ENCODE results near the gene LCAT. TPM values are rescaled to one million over a fixed set of nuclear protein-coding genes. Genes with fewer than 3 reads are reported as not detected.

The LCAT gene
- total and polyA plus RNA-seq, 9 of the 15 experiments (the other 6 are each of a cell fraction or from before 2014, with no cell fraction given), result 0.46 to 21.0 (median 5.0) TPM

DNA sequence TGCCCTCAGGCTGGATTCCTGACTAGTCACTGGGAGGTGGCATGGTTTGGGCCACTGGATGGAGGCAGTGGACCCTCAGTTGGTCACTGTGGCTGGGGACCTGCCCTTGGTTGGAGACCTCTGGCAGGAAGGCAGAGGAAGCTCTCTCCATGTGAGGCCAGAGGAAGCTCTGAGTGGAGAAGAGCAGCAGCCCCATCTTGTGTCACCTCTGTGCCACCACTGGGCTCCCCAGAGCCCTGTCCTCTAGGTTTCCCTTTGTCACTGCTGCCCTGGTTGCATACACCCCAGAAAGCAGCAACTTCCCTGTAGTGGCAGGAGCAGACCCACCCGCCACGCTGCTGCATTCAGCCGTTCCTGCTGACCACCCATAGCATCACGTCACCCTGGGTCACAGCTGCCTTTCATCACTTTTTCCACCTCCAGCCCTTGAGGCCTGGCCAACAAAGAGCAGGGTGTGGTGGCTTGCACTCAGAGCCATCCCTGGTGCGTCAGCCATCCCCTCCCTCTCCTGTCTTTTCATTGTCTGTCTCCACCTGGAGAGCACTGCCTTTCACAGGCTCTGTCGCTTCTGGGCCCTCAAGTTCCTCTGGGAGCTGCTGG is 24.2 kb downstream of the LCAT start (continued):
- no peak for TF ChIP-seq ARID3A (IDR thresholded peaks at IDR 0.05; ENCODE audit: borderline replicate concordance, low read depth, low read length)
- no peak for TF ChIP-seq ZNF77 (CRISPR knock-in tag; IDR thresholded peaks at IDR 0.05)
- TF ChIP-seq ZNF124 (CRISPR knock-in tag; IDR thresholded peaks at IDR 0.05), result no peak

- Histone ChIP-seq H3K27ac (ENCODE audit: extremely low read depth, low read depth, low read length) (peak overlapping the region; percentile 56; the same call in 2 of the 3 replicates), H3K79me2 (ENCODE audit: control insufficient read depth, insufficient read depth, low read length) (no peaks in the 10 kb centered on the region), H3K27me3 (ENCODE audit: control insufficient read depth in 2 of 2, insufficient read depth in 2 of 2, low read length in 2 of 2) (no peaks in the 10 kb centered on the region), H4K20me1 (replicated peaks; ENCODE audit: control insufficient read depth, insufficient read depth, low read length) (peaks cover 24% of the 10 kb centered on the region), H3K4me3 (no peak overlapping the region), H3K36me3 (ENCODE audit: control insufficient read depth, insufficient read depth, low read length) (no peaks in the 10 kb centered on the region), H3K9me1 (ENCODE audit: control insufficient read depth, insufficient read depth, low read length) (peaks cover 7% of the 10 kb centered on the region), H3K4me1 (replicated peaks in 1 of 2; ENCODE audit: control insufficient read depth in 2 of 2, insufficient read depth in 2 of 2, low read length in 2 of 2) (peaks cover 18 to 29% of the 10 kb centered on the region in 2 experiments), H2AFZ (ENCODE audit: low read depth, low read length) (no peak overlapping the region; the same call in 1 of the 2 replicates), H3K9ac (ENCODE audit: insufficient read depth in 1 of 2, low read depth in 2 of 2, low read length in 2 of 2) (peak overlapping the region in 1 of 2 experiments; percentile 23; a peak in 1 of 4 replicates), H3K9me3 (replicated peaks; ENCODE audit: control insufficient read depth, insufficient read depth, low read depth, low read length) (no peaks in the 10 kb centered on the region), H3K4me2 (ENCODE audit: insufficient read depth, low read length) (peak overlapping the region; percentile 3; the same call in 1 of the 2 replicates)
- ChIA-PET CTCF (ENCODE audit: low intra/inter-chr PET ratio) (interaction anchor here (0.5 to 0.7 kb wide), 2 partner anchors 34 to 101 kb away, joined by 4 to 5 read pairs; no protein-coding TSS in a partner anchor), POLR2A (interaction anchor here (0.6 to 1.0 kb wide), 4 partner anchors 14 to 73 kb away, joined by 3 to 8 read pairs (median 4); no protein-coding TSS in a partner anchor)
- ATAC-seq, result peak; percentile 77
- peak; percentile 92 for FAIRE-seq
- intact Hi-C loops (cut with micrococcal nuclease), result no loop called here
- no TSS peak for BruUV-seq (replicated peaks)
- in situ Hi-C loops (cut with MboI), result no loop called here
- DNase-seq (ENCODE audit: extremely low read depth in 1 of 4, low spot score in 3 of 4), result peak; percentile 66 to 75 (median 71)
- WGBS (ENCODE audit: insufficient coverage, low coverage, missing lambda C conversion rate), result 30% methylated on average over 4 of the region's 4 CpGs
- 0 out of 2 replicates have a peak, but pooled peaks have one; percentile 46 for TF ChIP-seq JUNB (CRISPR knock-in tag; conservative IDR thresholded peaks at IDR 0.05)
- no peak for TF ChIP-seq CTCFL (IDR thresholded peaks at IDR 0.05; ENCODE audit: borderline replicate concordance, insufficient read depth, low read depth, low read length, poor library complexity, severe bottlenecking)
- TF ChIP-seq ATF7 (IDR thresholded peaks at IDR 0.05), result no peak
- no peak for TF ChIP-seq RBM14 (IDR thresholded peaks at IDR 0.05; ENCODE audit: borderline replicate concordance, insufficient read depth, low read depth, low read length)
- TF ChIP-seq ZNF140 (CRISPR knock-in tag; IDR thresholded peaks at IDR 0.05), result no peak
- no peak for TF ChIP-seq BCL6 (CRISPR knock-in tag; IDR thresholded peaks at IDR 0.05)
- peak; percentile 27; the same call in 1 of the 2 replicates for TF ChIP-seq CREB1 (IDR thresholded peaks at IDR 0.05)
- no peak for TF ChIP-seq CREB1 (CRISPR knock-in tag; IDR thresholded peaks at IDR 0.05)
- TF ChIP-seq ARID4B (CRISPR knock-in tag; IDR thresholded peaks at IDR 0.05), result no peak
These were observed 26.1 kb downstream of the LCAT start for GRCh38 chr16:67917852-67918236.
